A673 (cell line): ENCODE measurements around the gene COL5A2.

Source experiments
- EZH2 ChIP-seq: fragments of 200-600 bp; sonication (generic); IDR thresholded peaks from 2 replicates; pipeline ENCODE4 v1.6.1; 2017; ENCODE audit warnings: borderline replicate concordance, low read depth, mild to moderate bottlenecking, mixed read lengths, antibody characterized with exemption, low read length; ENCODE audit not compliant: poor library complexity, severe bottlenecking
- TF ChIP-seq, protein P1 (sequence below): fragments of 300-800, 200-600 bp; sonication (generic); conservative IDR thresholded peaks from 2 replicates; pipeline ENCODE4 v1.5.1; 2017; ENCODE audit warnings: low read depth, mild to moderate bottlenecking, antibody characterized with exemption, low read length, moderate library complexity, mixed read lengths

DNA sequence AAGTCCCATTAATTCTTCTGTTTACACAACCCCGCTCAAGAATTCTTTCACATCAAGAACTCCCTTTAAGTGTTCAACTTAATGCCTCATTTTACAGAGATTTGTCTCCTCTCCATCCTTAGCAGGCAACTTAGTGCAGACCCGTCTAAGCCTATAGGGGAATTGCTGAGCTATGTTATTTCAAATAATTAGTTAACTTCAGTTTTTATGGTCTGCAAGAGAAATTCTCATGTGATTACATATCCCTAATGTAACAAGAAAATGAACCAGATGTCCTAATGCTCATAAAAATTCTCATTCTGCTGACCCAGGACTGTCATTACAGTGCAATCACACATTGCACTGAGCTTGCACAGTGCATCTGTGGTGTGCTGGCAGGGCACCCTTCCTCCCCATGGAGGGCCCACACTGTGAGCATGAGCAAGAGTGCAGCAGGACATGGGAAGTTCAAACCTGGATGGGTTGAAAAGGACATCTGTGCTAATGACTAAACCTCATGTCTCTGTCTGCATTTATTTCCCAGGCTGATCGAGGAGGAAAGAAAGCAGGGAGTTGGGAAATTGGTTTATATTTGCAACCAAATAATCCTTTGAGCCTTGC, 97.1 kb downstream of the COL5A2 start:
- TF ChIP-seq EZH2: no peak
- TF ChIP-seq, protein P1, sequence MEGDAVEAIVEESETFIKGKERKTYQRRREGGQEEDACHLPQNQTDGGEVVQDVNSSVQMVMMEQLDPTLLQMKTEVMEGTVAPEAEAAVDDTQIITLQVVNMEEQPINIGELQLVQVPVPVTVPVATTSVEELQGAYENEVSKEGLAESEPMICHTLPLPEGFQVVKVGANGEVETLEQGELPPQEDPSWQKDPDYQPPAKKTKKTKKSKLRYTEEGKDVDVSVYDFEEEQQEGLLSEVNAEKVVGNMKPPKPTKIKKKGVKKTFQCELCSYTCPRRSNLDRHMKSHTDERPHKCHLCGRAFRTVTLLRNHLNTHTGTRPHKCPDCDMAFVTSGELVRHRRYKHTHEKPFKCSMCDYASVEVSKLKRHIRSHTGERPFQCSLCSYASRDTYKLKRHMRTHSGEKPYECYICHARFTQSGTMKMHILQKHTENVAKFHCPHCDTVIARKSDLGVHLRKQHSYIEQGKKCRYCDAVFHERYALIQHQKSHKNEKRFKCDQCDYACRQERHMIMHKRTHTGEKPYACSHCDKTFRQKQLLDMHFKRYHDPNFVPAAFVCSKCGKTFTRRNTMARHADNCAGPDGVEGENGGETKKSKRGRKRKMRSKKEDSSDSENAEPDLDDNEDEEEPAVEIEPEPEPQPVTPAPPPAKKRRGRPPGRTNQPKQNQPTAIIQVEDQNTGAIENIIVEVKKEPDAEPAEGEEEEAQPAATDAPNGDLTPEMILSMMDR: no peak
